GM21786 (cell line): ENCODE data around the gene DLGAP1.

Experiments
- ATAC-seq: cut with Tn5 transposase; IDR thresholded peaks from one replicate; pipeline ENCODE4 v1.9.1; 2021; ENCODE audit not compliant: unreplicated experiment

DLGAP1 gene

GRCh38 chr18:3960142-3960541 lies 495.0 kb downstream of the DLGAP1 start:
- no peak for ATAC-seq

- ATAC-seq, result no peak
These were observed 503.1 kb downstream of the DLGAP1 start for GRCh38 chr18:3952031-3952430.

GRCh38 chr18:3950668-3951404 lies 504.3 kb downstream of the DLGAP1 start:
- no peak for ATAC-seq

- no peak for ATAC-seq
These were observed 506.1 kb downstream of the DLGAP1 start for GRCh38 chr18:3948958-3949357.

- ATAC-seq, result no peak
These were observed 507.7 kb downstream of the DLGAP1 start for GRCh38 chr18:3947383-3947782.

GRCh38 chr18:3935305-3935704 lies 519.8 kb downstream of the DLGAP1 start:
- no peak for ATAC-seq

GRCh38 chr18:3932276-3932675 lies 522.8 kb downstream of the DLGAP1 start:
- ATAC-seq, result no peak

GRCh38 chr18:3931542-3932112 lies 523.5 kb downstream of the DLGAP1 start:
- no peak for ATAC-seq

GRCh38 chr18:3931013-3931315 lies 524.1 kb downstream of the DLGAP1 start:
- ATAC-seq, result no peak

GRCh38 chr18:3930126-3931012 lies 524.7 kb downstream of the DLGAP1 start:
- ATAC-seq, result no peak

- ATAC-seq, result no peak
These were observed 530.7 kb downstream of the DLGAP1 start for GRCh38 chr18:3924455-3924854.

- ATAC-seq, result no peak
These were observed 531.4 kb downstream of the DLGAP1 start for GRCh38 chr18:3923750-3924149.

- ATAC-seq, result no peak
These were observed 533.3 kb downstream of the DLGAP1 start for GRCh38 chr18:3921826-3922225.

GRCh38 chr18:3920832-3921231 lies 534.3 kb downstream of the DLGAP1 start:
- no peak for ATAC-seq

- ATAC-seq, result no peak
These were observed 535.6 kb downstream of the DLGAP1 start for GRCh38 chr18:3919396-3920061.

- ATAC-seq, result no peak
These were observed 539.0 kb downstream of the DLGAP1 start for GRCh38 chr18:3916082-3916481.

GRCh38 chr18:3914833-3915610 lies 540.1 kb downstream of the DLGAP1 start:
- ATAC-seq, result no peak

- ATAC-seq, result no peak
These were observed 541.0 kb downstream of the DLGAP1 start for GRCh38 chr18:3914109-3914508.

- no peak for ATAC-seq
These were observed 542.4 kb downstream of the DLGAP1 start for GRCh38 chr18:3912705-3913104.

- no peak for ATAC-seq
These were observed 543.7 kb downstream of the DLGAP1 start for GRCh38 chr18:3911413-3911812.

GRCh38 chr18:3910512-3910911 lies 544.6 kb downstream of the DLGAP1 start:
- no peak for ATAC-seq
